HepG2 (cell line): ENCODE data around the gene SEMA6B. TPM values are rescaled to one million over a fixed set of nuclear protein-coding genes. Genes with fewer than 3 reads are reported as not detected.
A peak's percentile ranks its signal among the peaks of the same experiment; 100 is the strongest.

Experiments used
- BCL6 ChIP-seq: IDR thresholded peaks from 2 replicates; pipeline ENCODE4 v1.6.1; 2016; ENCODE audit warnings: missing genetic modification reagents, missing compliant biosample characterization
- ERF ChIP-seq: IDR thresholded peaks from 2 replicates; pipeline ENCODE4 v1.6.1; 2018; ENCODE audit warnings: missing biosample characterization, missing genetic modification reagents
- FOXJ3 ChIP-seq: sonication (generic); formaldehyde crosslinking; IDR thresholded peaks from 2 replicates; pipeline ENCODE4 v1.4.0; 2020; ENCODE audit warnings: missing genetic modification reagents, mild to moderate bottlenecking, borderline replicate concordance
- HMGXB4 ChIP-seq, 2 experiments: sonication (generic) in 1 of 2; formaldehyde crosslinking in 1 of 2; IDR thresholded peaks; 2 replicates each; pipeline versions ENCODE4 v1.4.0 to v1.6.1; 2018 to 2020; ENCODE audit warnings: missing genetic modification reagents in 2 of 2, borderline replicate concordance in 1 of 2, low read depth in 1 of 2, mild to moderate bottlenecking in 1 of 2, missing biosample characterization in 1 of 2
- JUND ChIP-seq: sonication (generic); formaldehyde crosslinking; IDR thresholded peaks from 2 replicates; pipeline ENCODE4 v1.8.0; 2022; ENCODE audit warnings: mild to moderate bottlenecking, missing genetic modification reagents
- MAX ChIP-seq: IDR thresholded peaks from 2 replicates; pipeline ENCODE4 v1.6.1; 2012; ENCODE audit warnings: inconsistent platforms
- MEIS2 ChIP-seq: sonication (generic); formaldehyde crosslinking; IDR thresholded peaks from 2 replicates; pipeline ENCODE4 v1.9.0; 2021; ENCODE audit warnings: mild to moderate bottlenecking, missing genetic modification reagents
- MYC ChIP-seq: sonication (generic); formaldehyde crosslinking; IDR thresholded peaks from 2 replicates; pipeline ENCODE4 v1.9.0; 2021; ENCODE audit warnings: missing genetic modification reagents, borderline replicate concordance
- PCBP1 ChIP-seq: fragments of 200-400 bp; formaldehyde crosslinking; IDR thresholded peaks from 2 replicates; pipeline ENCODE4 v1.6.1; 2017; ENCODE audit warnings: mild to moderate bottlenecking, low read depth, low read length, borderline replicate concordance
- RNF219 ChIP-seq: sonication (generic); formaldehyde crosslinking; IDR thresholded peaks from 2 replicates; pipeline ENCODE4 v1.5.0; 2020; ENCODE audit warnings: mild to moderate bottlenecking, missing genetic modification reagents
- RXRB ChIP-seq: IDR thresholded peaks from 2 replicates; pipeline ENCODE4 v1.6.1; 2016; ENCODE audit warnings: borderline replicate concordance, missing genetic modification reagents, missing compliant biosample characterization
- SOX5 ChIP-seq: IDR thresholded peaks from 2 replicates; pipeline ENCODE4 v1.6.1; 2016; ENCODE audit warnings: borderline replicate concordance
- TEAD3 ChIP-seq: optimal IDR thresholded peaks from 2 replicates; pipeline ENCODE3; 2016; ENCODE audit warnings: borderline replicate concordance
- YEATS4 ChIP-seq: sonication (generic); formaldehyde crosslinking; IDR thresholded peaks from 2 replicates; pipeline ENCODE4 v1.4.0; 2020; ENCODE audit warnings: missing genetic modification reagents, borderline replicate concordance
- ZBED4 ChIP-seq: sonication (generic); formaldehyde crosslinking; IDR thresholded peaks from 2 replicates; pipeline ENCODE4 v1.4.0; 2020; ENCODE audit warnings: missing genetic modification reagents, borderline replicate concordance
- ZFAT ChIP-seq: sonication (generic); formaldehyde crosslinking; conservative IDR thresholded peaks from 2 replicates; pipeline ENCODE4 v1.8.1; 2023; ENCODE audit warnings: missing genetic modification reagents, inconsistent platforms
- ZNF576 ChIP-seq: sonication (generic); formaldehyde crosslinking; IDR thresholded peaks from 2 replicates; pipeline ENCODE4 v1.4.0; 2020; ENCODE audit warnings: mild to moderate bottlenecking, missing genetic modification reagents
- ZNF790 ChIP-seq: sonication (generic); formaldehyde crosslinking; IDR thresholded peaks from 2 replicates; pipeline ENCODE4 v1.8.0; 2022; ENCODE audit warnings: missing genetic modification reagents, mild to moderate bottlenecking, borderline replicate concordance
- ZSCAN29 ChIP-seq: sonication (generic); formaldehyde crosslinking; conservative IDR thresholded peaks from 2 replicates; pipeline ENCODE4 v1.4.0; 2020; ENCODE audit warnings: mild to moderate bottlenecking, missing genetic modification reagents
- ZSCAN31 ChIP-seq: sonication (generic); formaldehyde crosslinking; IDR thresholded peaks from 2 replicates; pipeline ENCODE4 v1.5.0; 2020; ENCODE audit warnings: low read depth, mild to moderate bottlenecking, missing genetic modification reagents
- polyA plus RNA-seq, 8 experiments: library from polyadenylated mRNA; depleted of rRNA in 3 of 8; stranded (reverse) in 7 of 8; unstranded in 1 of 8; fragments of >200 nt; fragmentation: Illumina TruSeq in 4 of 8; extraction: Trizol in 4 of 8; gene quantifications; 2 replicates each; pipeline versions ENCODE4 v1.2.1 to v1.2.3, GENCODE V29; 2011 to 2016; ENCODE audit warnings: low read depth in 4 of 8, missing spikeins in 1 of 8, mixed read lengths in 1 of 8; ENCODE audit not compliant: insufficient read depth in 1 of 8
- total RNA-seq, 5 experiments: library from RNA; depleted of rRNA; stranded (reverse); fragments of >200 nt; fragmentation: Illumina TruSeq; extraction: Trizol; gene quantifications; 2 replicates each; pipeline ENCODE4 v1.2.3, GENCODE V29; 2016; ENCODE audit warnings: low read depth in 1 of 5

Gene SEMA6B
- total and polyA plus RNA-seq, 2 of the 13 experiments (the other 11 are each of a cell fraction or from before 2014, with no cell fraction given), result 45.5 to 67.1 TPM

GRCh38 chr19:4523306-4524110 lies 36.0 kb downstream of the SEMA6B start (continued):
- TF ChIP-seq ZBED4 (CRISPR knock-in tag) (peak; percentile 85; the same call in 1 of the 2 replicates), ZSCAN29 (CRISPR knock-in tag) (0 out of 2 replicates have a peak, but pooled peaks have one; percentile 34), ZNF576 (CRISPR knock-in tag) (no peak), ERF (peak; percentile 43; the same call in 1 of the 2 replicates), PCBP1 (peak; percentile 79; the same call in 1 of the 2 replicates), ZNF790 (CRISPR knock-in tag) (no peak), HMGXB4 (CRISPR knock-in tag; IDR thresholded peaks at IDR 0.05; ENCODE audit: borderline replicate concordance in 1 of 2, low read depth in 1 of 2) (peak; percentile 52 to 82; a peak in 3 of 4 replicates), ZFAT (CRISPR knock-in tag) (no peak), FOXJ3 (no peak), SOX5 (CRISPR knock-in tag) (0 out of 2 replicates have a peak, but pooled peaks have one; percentile 45), RNF219 (CRISPR knock-in tag) (no peak), MAX (0 out of 2 replicates have a peak, but pooled peaks have one; percentile 42), JUND (CRISPR knock-in tag) (no peak), RXRB (CRISPR knock-in tag) (peak; percentile 89), ZSCAN31 (CRISPR knock-in tag) (no peak), TEAD3 (CRISPR knock-in tag) (peak; percentile 61), MEIS2 (0 out of 2 replicates have a peak, but pooled peaks have one; percentile 21), BCL6 (CRISPR knock-in tag) (peak; percentile 55; the same call in 1 of the 2 replicates), MYC (CRISPR knock-in tag) (peak; percentile 62; the same call in 1 of the 2 replicates), YEATS4 (CRISPR knock-in tag) (peak; percentile 30; the same call in 1 of the 2 replicates)
